Activated B cell treated with CpG ODN at 0.5 μM for 24 hours (primary cell): Measurements from ENCODE around the gene ARHGEF33. TPM values are rescaled to one million over a fixed set of nuclear protein-coding genes. Genes with fewer than 3 reads are reported as not detected.

ENCODE experiments used
- ATAC-seq: fragments of 200-7000 bp; cut with Tn5 transposase; one replicate; pipeline ENCODE4 v1.10.0; 2021; ENCODE audit warnings: low read depth, mild to moderate bottlenecking, moderate library complexity
- CTCF ChIA-PET: fragments of 350-600 bp; sonication (Branson Sonifier 250); formaldehyde crosslinking; loops from one replicate; lab custom pipeline; 2021; ENCODE audit warnings: antibody characterized with exemption; lab: Charles Lee
- POLR2A ChIA-PET: fragments of 350-600 bp; sonication (Branson Sonifier 250); formaldehyde crosslinking; loops from one replicate; lab custom pipeline; 2021; ENCODE audit warnings: antibody characterized with exemption; lab: Charles Lee
- DNase-seq: peaks from one replicate; pipeline ENCODE4 v3.0.0; 2022
- H3K27ac Mint-ChIP-seq: one replicate; pipeline ENCODE4 v1.8.0; 2020; ENCODE audit warnings: mixed read lengths
- H3K27me3 Mint-ChIP-seq: one replicate; pipeline ENCODE4 v1.8.0; 2021; ENCODE audit warnings: mixed read lengths
- H3K36me3 Mint-ChIP-seq: one replicate; pipeline ENCODE4 v1.8.0; 2021; ENCODE audit warnings: low read depth, mixed read lengths
- H3K4me1 Mint-ChIP-seq: one replicate; pipeline ENCODE4 v1.8.0; 2021; ENCODE audit warnings: mixed read lengths
- H3K4me3 Mint-ChIP-seq: one replicate; pipeline ENCODE4 v1.8.0; 2020; ENCODE audit warnings: mild to moderate bottlenecking, mixed read lengths
- H3K9me3 Mint-ChIP-seq: one replicate; pipeline ENCODE4 v1.8.0; 2020; ENCODE audit warnings: mixed read lengths
- CTCF ChIP-seq: fragments of 200-600 bp; IDR thresholded peaks from one replicate; pipeline ENCODE4 v1.8.0; 2022; ENCODE audit warnings: antibody characterized with exemption, mild to moderate bottlenecking
- intact Hi-C: fragments of 100-400 bp; cut with micrococcal nuclease; formaldehyde crosslinking; loops from one replicate; pipeline ENCODE4 v1.15.1; 2024
- total RNA-seq: library from RNA; stranded (reverse); gene quantifications from 2 replicates; pipeline ENCODE4 v1.2.3, GENCODE V29; 2022

The ARHGEF33 gene
- total RNA-seq, 1 donor from 2014 or later: 0.69 TPM

DNA sequence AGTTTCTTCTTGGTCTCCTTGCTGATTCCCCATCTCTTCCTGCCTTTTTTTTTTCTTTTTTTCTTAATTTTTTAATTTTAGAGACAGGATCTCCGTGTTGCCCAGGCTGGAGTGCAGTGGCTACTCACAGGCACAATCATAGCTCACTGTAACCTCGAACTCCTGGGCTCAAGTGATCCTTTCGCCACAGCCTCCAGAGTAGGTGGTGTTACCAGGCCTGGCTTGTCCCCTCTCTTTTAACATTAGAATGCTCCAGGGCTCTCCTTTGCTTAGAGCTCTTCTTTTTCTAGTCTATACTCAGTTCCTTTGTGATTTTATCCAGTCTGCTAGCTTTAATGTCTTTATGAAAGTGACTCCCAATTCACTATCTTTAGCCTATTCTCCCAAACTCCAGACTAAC is 89.2 kb downstream of the ARHGEF33 start:
- no peak overlapping the region for H3K27ac Mint-ChIP-seq
- no peak for DNase-seq
- intact Hi-C loops: no loop called here
- ATAC-seq: no peak
- no peak overlapping the region for H3K4me3 Mint-ChIP-seq
- CTCF ChIA-PET: no interaction called here
- H3K9me3 Mint-ChIP-seq: no peaks in the 10 kb centered on the region
- POLR2A ChIA-PET: no interaction called here
- H3K36me3 Mint-ChIP-seq: peaks cover 7% of the 10 kb centered on the region
- no peak for TF ChIP-seq CTCF
- no peaks in the 10 kb centered on the region for H3K4me1 Mint-ChIP-seq
- H3K27me3 Mint-ChIP-seq: no peaks in the 10 kb centered on the region

DNA sequence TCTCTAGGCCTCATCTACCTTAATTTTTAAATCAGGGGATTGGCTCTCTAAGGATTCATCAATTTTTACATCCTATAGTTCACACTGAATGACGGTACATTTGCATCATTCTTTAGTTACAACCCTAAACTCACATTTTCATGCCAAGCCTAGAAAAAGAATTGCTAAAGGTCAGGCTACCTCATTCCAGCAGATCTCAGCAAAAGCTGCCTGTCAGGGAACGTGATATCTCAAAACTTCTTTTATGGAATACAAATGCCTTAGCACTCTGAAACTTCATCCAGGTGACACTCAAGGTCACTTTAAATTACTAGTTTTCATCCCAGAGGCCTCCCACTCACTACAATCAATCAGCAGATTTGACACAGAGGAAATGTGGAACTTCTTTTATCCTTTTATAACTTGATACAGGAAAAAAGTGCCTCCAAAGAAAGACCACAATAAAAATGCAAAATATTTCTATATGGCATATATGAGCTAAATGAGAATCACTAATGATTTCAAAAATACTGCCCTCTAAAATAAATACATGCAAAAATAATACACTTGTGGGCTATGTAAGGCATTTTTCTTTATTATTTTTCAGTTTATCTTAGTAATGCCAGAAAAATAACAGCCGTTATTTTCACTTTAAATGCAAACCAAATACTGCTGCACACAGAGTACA is 91.5 kb downstream of the ARHGEF33 start:
- no peaks in the 10 kb centered on the region for H3K27me3 Mint-ChIP-seq
- no peak overlapping the region for H3K27ac Mint-ChIP-seq
- ATAC-seq: no peak
- no peaks in the 10 kb centered on the region for H3K9me3 Mint-ChIP-seq
- ChIA-PET CTCF (no interaction called here), POLR2A (no interaction called here)
- H3K36me3 Mint-ChIP-seq: peaks cover 26% of the 10 kb centered on the region
- no peak for DNase-seq
- H3K4me3 Mint-ChIP-seq: no peak overlapping the region
- no peaks in the 10 kb centered on the region for H3K4me1 Mint-ChIP-seq
- intact Hi-C loops: no loop called here
- TF ChIP-seq CTCF: no peak

- H3K4me3 Mint-ChIP-seq: no peak overlapping the region
- H3K9me3 Mint-ChIP-seq: no peaks in the 10 kb centered on the region
- no peak overlapping the region for H3K27ac Mint-ChIP-seq
- no peaks in the 10 kb centered on the region for H3K4me1 Mint-ChIP-seq
- H3K27me3 Mint-ChIP-seq: no peaks in the 10 kb centered on the region
- ChIA-PET POLR2A (no interaction called here), CTCF (no interaction called here)
- no peak for TF ChIP-seq CTCF
- H3K36me3 Mint-ChIP-seq: peaks cover 26% of the 10 kb centered on the region
- DNase-seq (no peak), ATAC-seq (no peak)
- intact Hi-C loops: no loop called here
Measured at GRCh38 chr2:38981670-38982357, 92.1 kb downstream of the ARHGEF33 start.

DNA sequence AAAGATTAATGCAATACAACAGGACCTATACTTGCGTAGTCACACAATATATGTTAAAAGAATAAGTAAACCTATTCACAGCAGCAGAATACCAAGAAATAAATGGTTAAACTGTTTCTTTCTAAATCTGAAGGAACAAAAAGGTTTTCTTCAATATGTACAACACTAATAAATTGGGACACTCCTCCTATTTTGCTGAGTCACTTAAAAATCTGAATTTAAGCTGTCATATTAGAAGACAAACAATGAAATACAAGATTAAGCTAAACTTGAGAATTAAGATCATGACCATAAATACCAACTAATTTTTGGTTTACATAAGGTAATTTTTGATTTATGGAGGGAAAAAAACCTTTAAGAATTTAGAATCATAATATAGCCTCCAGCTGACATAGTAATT is 92.8 kb downstream of the ARHGEF33 start:
- TF ChIP-seq CTCF: no peak
- POLR2A ChIA-PET: no interaction called here
- no peaks in the 10 kb centered on the region for H3K4me1 Mint-ChIP-seq
- CTCF ChIA-PET: no interaction called here
- ATAC-seq (no peak), DNase-seq (no peak)
- intact Hi-C loops: no loop called here
- no peak overlapping the region for H3K4me3 Mint-ChIP-seq
- no peak overlapping the region for H3K27ac Mint-ChIP-seq
- H3K9me3 Mint-ChIP-seq: no peaks in the 10 kb centered on the region
- H3K27me3 Mint-ChIP-seq: no peaks in the 10 kb centered on the region
- peaks cover 33% of the 10 kb centered on the region for H3K36me3 Mint-ChIP-seq

- Mint-ChIP-seq H3K36me3 (peaks cover 61% of the 10 kb centered on the region), H3K9me3 (no peaks in the 10 kb centered on the region), H3K4me1 (no peaks in the 10 kb centered on the region), H3K27me3 (no peaks in the 10 kb centered on the region), H3K4me3 (no peak overlapping the region), H3K27ac (no peak overlapping the region)
- TF ChIP-seq CTCF: no peak
- DNase-seq: no peak
- no peak for ATAC-seq
- CTCF ChIA-PET: interaction anchor here (1.6 kb wide), 1 partner anchor 41 kb away, joined by 7 read pairs; no protein-coding TSS in a partner anchor
- POLR2A ChIA-PET: no interaction called here
- intact Hi-C loops: loop anchor here (1.0 kb wide), 1 partner anchor 15 kb away; no protein-coding TSS in a partner anchor
Measured at GRCh38 chr2:38988716-38989115, 99.0 kb downstream of the ARHGEF33 start.
